Endothelial cell of umbilical vein (primary cell): ENCODE measurements around the gene GPR180.

Source experiments
- CTCF ChIP-seq, 2 donors: IDR thresholded peaks; 1 replicate in 1 of 2; 2 replicates in 1 of 2; pipeline ENCODE4 v1.5.1; 2011; ENCODE audit warnings: low read length in 2 of 2, mild to moderate bottlenecking in 2 of 2, moderate library complexity in 2 of 2, control low read depth in 1 of 2, inconsistent platforms in 1 of 2, low read depth in 1 of 2; ENCODE audit not compliant: insufficient read depth in 1 of 2; ENCODE audit errors: extremely low read depth in 1 of 2
- EZH2 ChIP-seq: IDR thresholded peaks from 2 replicates; pipeline ENCODE4 v1.6.1; 2012; ENCODE audit warnings: borderline replicate concordance, low read depth, mild to moderate bottlenecking, moderate library complexity, low read length, inconsistent platforms; ENCODE audit not compliant: severe bottlenecking
- GATA2 ChIP-seq: IDR thresholded peaks from 2 replicates; pipeline ENCODE4 v1.7.0; 2011; ENCODE audit warnings: low read depth, mild to moderate bottlenecking, moderate library complexity, mixed read lengths, low read length; ENCODE audit not compliant: insufficient read length, insufficient read depth
- MAX ChIP-seq: IDR thresholded peaks from 2 replicates; pipeline ENCODE4 v1.6.1; 2011; ENCODE audit not compliant: insufficient read depth, insufficient read length
- MYC ChIP-seq: IDR thresholded peaks from one replicate; pipeline ENCODE4 v1.6.1; 2011; ENCODE audit warnings: mild to moderate bottlenecking, low read depth, low read length
- POLR2A ChIP-seq: IDR thresholded peaks from 2 replicates; pipeline ENCODE4 v1.6.1; 2012; ENCODE audit warnings: low read depth, mild to moderate bottlenecking, control low read depth, low read length
- POLR2AphosphoS5 ChIP-seq: IDR thresholded peaks from 2 replicates; pipeline ENCODE4 v1.6.1; 2012; ENCODE audit warnings: low read depth, mild to moderate bottlenecking, control low read depth, low read length, moderate library complexity; ENCODE audit not compliant: insufficient read depth

- TF ChIP-seq POLR2A (peak; percentile 93), CTCF (IDR thresholded peaks at IDR 0.05; ENCODE audit: extremely low read depth in 1 of 2, insufficient read depth in 1 of 2, low read depth in 1 of 2, low read length in 2 of 2) (peak in 1 of 2 donors; percentile 12), MYC (no peak), POLR2AphosphoS5 (peak; percentile 98), EZH2 (no peak), GATA2 (no peak), MAX (no peak)
Observed at GRCh38 chr13:94595950-94596574, 5.6 kb upstream of the GPR180 start, which contains the start of gene TGDS.
